LHCN-M2 (cell line): ENCODE data around the gene EWSR1. TPM values are rescaled to one million over a fixed set of nuclear protein-coding genes. Genes with fewer than 3 reads are reported as not detected.

Experiments used
- DNase-seq: peaks from one replicate; pipeline ENCODE4 v3.0.0-alpha.2; 2012; ENCODE audit warnings: low read depth
- total RNA-seq: library from RNA; depleted of rRNA; stranded (reverse); fragments of >200 nt; gene quantifications from 2 replicates; pipeline ENCODE4 v1.2.3, GENCODE V29; 2014

The EWSR1 gene
- total RNA-seq, 1 experiment from 2014 or later, result 297 TPM

DNA sequence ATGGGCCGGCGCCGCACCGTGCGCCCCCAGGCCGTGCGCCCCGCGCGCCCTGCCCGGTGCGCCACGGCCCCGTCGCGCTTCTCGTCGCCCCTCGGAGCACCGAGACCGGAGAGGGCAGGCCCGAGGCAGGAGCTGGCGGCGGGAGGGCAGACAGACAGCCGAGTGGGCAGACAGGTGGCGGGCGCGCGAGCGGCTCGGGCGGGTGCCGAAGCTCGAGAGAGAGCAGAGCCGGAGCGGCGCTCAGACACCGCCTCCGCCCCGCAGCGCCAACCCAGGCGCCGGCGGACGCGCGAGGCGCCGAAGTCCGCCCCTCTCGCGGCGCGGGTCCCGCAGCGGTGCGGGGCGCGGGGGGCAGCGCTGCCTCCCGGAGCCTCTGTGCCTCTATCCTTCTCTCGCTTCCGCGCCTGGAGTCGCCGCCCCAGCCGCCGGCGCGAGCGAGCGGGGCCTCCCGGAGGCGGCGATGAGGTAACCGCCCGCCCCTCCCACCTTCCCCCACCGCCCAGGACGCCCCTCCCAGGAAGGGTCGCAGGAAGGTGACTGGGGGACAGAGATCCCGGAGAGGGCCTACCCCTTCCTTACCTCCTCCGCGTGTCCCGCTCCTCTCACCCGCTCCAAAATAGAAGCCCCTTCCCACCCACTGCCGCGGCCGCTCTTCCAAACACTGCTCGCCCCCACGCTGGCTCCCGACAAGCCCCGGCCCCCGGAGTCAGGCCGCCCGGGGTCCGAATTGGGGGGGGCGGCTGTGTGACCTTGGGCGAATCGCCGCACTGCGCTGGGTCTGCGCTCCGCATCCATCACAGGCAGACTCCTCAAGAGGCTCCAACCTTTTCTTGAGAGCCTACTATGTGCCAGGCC, 47.4 kb downstream of the EWSR1 start, which contains the start of gene RASL10A:
Gene RASL10A (minus strand): TSS at position 412 of the 855 bp plus-strand sequence. CDS start 451 bp downstream, outside the sequence.
- no peak for DNase-seq

DNA sequence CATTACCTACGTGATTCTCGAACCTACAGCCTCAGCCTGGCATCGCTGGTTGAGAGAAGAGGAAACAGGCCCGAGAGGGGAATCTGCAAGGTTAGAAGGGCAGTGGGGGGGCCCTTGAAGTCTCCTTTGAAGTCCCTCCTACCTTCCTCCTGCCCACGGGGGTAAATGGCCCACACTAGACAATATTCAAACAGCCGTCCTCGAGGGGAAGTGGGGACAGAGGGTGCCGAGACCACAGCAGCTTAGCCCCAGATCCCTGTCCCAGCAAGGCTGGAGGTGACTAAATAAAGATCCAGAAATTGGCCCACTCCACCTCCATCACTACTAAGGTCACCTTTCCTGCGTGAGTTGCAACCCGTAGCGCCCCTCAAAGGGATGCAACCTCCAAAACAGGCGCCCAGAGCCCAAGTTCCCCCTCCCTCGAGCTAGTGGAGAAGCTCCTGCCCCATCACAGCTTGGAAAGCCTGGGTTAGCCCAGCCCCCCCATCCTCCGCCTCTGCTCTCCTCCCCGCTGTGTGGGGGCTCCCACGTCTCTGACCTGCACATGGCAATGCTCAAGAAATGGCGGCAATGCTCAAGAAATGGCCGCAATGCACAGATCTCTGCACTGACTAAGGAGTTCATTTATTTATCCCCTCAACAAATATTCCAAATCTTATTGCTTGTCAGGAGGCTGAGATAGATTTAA, 48.2 kb downstream of the EWSR1 start:
- no peak for DNase-seq

- DNase-seq, result no peak
Measured at GRCh38 chr22:29317827-29318454, 49.9 kb downstream of the EWSR1 start.

DNA sequence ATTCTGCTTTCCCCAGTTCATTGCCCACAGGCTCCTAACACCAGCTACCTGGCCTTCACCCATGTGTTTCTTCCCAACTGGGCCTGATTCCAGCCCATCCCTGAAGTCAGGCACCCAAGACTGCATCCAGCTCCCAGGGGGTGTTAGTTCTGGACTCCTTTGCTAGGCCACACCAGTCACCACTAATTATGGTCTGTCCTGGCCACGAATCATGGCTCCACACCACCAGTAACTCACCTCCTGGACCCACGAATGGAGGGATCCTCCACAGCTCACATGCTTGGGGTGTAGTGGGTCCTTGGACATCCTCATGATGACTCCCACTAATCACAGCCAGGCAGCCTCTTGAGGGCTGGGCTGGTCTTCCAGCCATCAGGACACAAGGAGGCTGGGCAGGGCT, 51.0 kb downstream of the EWSR1 start:
- DNase-seq, result no peak

GRCh38 chr22:29320546-29320945, 52.5 kb downstream of the EWSR1 start:
- DNase-seq, result no peak

DNA sequence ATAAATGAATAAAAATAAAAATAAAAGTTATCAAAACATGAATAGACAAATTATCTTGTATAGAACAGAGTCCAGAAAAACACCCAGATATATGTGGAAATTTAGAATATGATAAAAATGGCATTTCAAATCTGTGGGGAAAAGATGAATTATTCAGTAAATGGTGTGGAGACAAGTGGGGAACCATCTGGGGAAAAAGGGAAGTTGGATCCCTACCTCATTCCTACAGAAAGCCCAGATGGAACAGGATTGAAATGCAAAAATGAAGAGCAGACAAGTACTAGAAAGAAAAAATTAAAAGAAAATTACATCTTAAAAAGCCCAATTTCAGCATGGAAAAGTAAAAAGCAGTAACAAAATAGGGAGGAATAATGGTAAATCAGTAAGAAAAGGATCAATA, 55.6 kb downstream of the EWSR1 start:
- no peak for DNase-seq

- DNase-seq, result no peak
Measured at GRCh38 chr22:29325356-29325755, 57.3 kb downstream of the EWSR1 start.

- no peak for DNase-seq
Measured at GRCh38 chr22:29325785-29326315, 57.8 kb downstream of the EWSR1 start.

GRCh38 chr22:29326481-29326880, 58.4 kb downstream of the EWSR1 start:
- no peak for DNase-seq

GRCh38 chr22:29327089-29327764, 59.2 kb downstream of the EWSR1 start:
- DNase-seq, result no peak

- DNase-seq, result no peak
Measured at GRCh38 chr22:29328055-29328454, 60.0 kb downstream of the EWSR1 start.

DNA sequence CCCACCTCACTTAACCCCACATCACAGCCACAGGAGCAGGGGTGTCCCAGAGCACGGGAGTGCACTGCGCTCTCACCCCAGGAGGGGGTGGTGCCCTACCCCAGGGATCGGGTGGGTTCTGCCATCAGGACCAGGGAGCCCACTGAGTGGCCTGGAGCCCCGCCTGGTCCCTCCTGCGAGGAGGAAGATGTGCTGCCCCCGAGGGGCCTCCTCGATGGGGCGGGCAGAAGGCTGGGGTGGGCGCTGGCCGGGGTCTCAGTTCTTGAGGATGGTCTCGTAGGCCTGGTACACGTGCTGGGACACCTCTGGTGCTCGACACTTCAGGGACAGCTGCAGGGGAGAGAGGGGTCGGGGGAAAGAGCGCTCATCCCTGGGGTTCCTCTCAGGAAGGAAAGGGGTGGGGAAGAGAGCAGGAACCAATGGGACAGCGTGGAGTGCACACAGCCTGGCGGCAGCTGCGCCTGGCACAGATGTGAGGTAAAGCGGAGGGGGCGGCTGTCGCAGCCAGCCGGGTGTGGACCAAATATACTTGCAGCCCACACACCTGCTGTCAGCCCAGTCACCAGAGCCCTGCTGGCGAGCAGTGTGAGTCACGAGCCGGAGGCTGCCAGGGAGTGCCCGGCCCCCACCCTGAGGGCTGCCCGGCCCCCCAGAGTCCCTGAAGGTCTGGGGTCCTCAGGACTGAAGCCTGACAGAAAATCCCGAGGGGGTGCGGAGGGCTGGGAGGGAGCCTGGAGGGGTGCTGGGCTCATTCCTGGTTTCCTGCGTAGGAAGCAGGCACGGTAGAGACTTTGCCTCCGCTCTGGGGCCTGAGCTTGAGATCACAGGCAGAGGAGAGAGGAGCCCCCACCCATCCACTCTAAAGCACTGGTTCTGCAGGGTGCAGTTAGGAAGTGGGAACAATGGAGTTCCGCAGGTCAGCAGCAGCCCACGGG, 60.8 kb downstream of the EWSR1 start:
- DNase-seq, result peak; percentile 75

GRCh38 chr22:29329581-29329980, 61.5 kb downstream of the EWSR1 start:
- DNase-seq, result no peak

- DNase-seq, result no peak
Measured at GRCh38 chr22:29330291-29330690, 62.2 kb downstream of the EWSR1 start.

GRCh38 chr22:29330753-29331152, 62.7 kb downstream of the EWSR1 start:
- no peak for DNase-seq

- no peak for DNase-seq
Measured at GRCh38 chr22:29331213-29331612, 63.1 kb downstream of the EWSR1 start.

GRCh38 chr22:29331658-29332300, 63.7 kb downstream of the EWSR1 start:
- DNase-seq, result no peak

DNA sequence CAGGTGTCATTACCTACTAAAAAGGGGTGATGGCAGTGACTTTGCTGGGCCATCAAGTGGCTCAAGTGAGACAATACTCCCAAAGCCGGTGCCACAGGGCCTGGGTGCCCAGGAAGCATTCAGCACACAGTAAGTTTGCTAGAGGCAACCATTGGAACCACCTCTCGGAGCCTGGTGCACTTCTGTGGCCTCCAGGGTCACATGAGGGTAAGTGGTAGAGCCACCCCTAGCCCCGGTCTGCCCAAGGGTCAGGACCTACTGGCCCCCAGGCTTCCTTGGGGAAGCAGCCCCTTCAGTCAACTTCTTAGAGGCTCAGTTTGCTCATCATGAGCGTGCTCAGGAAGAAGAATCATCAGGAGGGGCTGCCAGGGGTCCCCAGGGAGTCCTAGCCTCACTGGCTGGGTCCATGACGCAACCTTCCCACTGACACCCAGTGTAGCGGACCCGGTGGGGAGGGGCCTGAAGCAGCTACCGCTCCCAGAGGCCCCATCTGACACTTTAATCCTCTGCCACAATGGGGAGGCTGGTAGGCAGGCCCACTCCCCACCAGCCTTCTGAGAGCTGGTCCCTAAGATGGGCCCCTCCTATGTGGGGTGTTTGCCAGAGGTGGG, 64.9 kb downstream of the EWSR1 start:
- DNase-seq, result no peak

DNA sequence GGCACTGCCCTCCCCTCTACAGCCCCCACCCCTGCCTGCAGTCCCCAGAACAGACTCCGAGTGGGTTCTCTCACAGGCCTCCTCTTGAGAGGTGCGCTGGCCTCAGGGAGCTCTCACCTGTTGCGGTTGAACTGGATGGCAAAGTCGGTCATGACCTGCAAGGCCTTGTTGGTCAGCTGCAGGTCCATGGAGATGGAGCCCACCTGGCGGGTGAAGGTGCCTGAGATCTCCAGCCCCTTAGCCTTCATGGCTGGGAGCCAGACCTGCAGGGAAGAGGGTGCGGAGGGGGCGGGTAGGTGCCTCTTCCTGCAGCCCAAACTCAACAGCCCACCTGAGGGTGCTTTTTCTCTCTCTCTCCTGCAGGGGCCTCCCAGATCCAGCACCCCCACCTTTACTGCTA, 66.1 kb downstream of the EWSR1 start:
- no peak for DNase-seq
